Suppressor macrophage treated with lipopolysaccharide for 4 hours (primary cell): Measurements from ENCODE around the gene OR2C1.

ENCODE experiments used
- DNase-seq: peaks from one replicate; pipeline ENCODE4 v3.0.0-alpha.2; 2020

The OR2C1 gene

GRCh38 chr16:3355589-3355988 is at the start of gene OR2C1:
OR2C1 (plus strand) TSS chr16:3355889; CDS start chr16:3355941, 52 bp downstream.
- no peak for DNase-seq

GRCh38 chr16:3306078-3306477 is 49.6 kb upstream of the OR2C1 start:
- no peak for DNase-seq

DNA sequence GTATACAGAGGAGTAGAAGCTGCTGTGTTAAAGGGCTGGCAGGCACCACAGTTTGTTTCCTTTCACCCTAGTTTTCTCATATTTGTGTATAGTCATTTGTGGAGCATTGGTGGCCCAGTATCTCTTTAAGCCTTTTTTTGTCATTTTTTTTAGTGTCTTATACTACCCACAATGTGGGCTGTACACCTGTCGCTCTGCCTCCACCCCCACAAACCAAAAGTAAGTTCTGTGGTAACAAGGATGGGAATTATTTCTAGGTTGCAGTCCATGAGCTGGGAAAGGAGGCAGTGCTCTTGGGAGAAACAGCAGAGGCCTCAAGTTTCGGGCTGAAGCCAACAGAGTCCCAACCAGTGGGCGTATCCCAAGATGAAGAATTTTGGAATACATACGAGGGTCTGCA is 44.2 kb upstream of the OR2C1 start:
- DNase-seq: no peak

- DNase-seq: peak; percentile 3
Observed at GRCh38 chr16:3317315-3317999, 38.2 kb upstream of the OR2C1 start.

- DNase-seq: no peak
Observed at GRCh38 chr16:3321816-3322215, 33.9 kb upstream of the OR2C1 start.

- no peak for DNase-seq
Observed at GRCh38 chr16:3327514-3327913, 28.2 kb upstream of the OR2C1 start.

GRCh38 chr16:3328104-3328503 is 27.6 kb upstream of the OR2C1 start:
- DNase-seq: no peak

DNA sequence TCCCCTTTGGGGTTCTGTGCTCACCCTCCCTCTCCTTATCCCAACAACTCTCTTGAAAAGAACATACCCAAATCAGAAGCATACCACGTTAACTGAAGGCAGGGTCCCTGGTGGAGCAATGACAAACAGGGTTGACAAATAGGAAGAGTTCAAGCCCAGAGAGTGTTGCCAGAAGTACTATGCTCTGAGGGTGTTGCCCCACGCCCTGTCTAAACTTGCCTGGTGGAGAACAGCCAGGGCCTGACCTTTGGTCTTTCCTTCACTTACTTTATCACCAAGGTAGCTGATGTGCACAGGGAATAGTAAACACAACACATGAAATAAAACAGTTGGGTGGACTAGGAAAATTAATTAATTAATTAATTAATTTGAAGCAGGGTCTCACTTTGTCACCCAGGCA is 27.0 kb upstream of the OR2C1 start:
- no peak for DNase-seq

DNA sequence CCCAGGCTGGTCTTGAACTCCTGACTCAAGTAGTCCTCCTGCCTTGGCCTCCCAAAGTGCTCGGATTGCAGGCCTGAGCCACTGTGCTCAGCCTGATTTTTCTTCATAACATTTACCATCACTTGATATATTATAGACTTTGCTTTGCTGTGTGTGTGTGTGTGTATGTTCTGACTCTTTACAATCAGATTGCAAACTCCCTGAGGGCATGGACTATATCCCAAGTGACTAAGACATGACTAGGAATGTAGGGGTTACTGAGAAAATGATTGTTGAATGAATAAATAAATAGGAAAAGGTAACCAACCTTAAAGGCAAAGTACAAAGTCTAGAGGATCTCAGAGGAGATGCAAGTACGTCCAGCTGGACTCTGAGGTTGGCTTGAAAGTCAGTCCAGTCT is 9.6 kb upstream of the OR2C1 start:
- DNase-seq: no peak

DNA sequence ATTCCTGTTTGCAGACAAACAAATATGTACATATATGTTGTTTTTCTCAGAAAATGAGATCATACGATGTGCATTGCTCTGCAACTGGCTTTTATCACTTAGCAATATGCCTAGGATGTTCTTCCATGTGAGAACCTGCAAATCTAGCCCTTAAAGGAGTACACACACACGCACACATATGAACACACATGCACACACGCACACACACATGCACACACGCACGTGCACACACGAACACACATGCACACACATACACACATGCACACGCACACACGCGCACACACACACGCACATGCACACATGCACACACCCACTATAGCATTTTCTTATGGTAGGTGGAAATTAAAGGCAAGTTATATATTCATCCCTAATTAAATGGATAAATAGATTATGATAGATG is 8.1 kb upstream of the OR2C1 start:
- no peak for DNase-seq

DNA sequence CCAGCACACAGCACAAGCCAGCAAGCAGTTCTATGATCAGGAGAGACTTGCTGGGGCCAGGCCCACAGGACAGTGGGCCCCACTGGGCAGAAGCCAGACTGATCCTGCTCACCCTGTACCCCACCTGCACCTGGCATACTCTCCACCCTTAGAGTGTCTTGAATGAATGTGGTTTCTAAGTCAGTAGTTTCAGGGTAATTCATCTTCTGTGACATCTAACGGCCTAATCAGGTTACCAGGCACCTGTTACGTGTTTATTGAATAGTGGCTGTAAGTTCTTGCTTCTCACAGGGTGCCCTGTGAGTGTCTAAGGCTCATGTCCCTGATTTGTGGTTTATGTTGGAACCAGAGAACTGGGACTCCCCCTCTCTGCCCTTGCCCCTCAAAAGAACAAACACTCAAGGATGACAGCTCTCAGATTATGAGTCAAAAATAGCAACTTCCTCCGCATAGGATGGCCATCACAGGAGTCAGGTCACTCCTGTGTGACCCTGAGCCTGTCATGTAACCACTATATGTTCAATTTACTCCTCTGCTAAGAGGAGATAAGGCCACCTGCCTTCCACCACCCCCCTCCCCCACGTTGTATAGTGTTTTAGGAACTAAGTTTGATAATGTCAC is 7.0 kb upstream of the OR2C1 start:
- no peak for DNase-seq

GRCh38 chr16:3349175-3349574 is 6.5 kb upstream of the OR2C1 start:
- no peak for DNase-seq

DNA sequence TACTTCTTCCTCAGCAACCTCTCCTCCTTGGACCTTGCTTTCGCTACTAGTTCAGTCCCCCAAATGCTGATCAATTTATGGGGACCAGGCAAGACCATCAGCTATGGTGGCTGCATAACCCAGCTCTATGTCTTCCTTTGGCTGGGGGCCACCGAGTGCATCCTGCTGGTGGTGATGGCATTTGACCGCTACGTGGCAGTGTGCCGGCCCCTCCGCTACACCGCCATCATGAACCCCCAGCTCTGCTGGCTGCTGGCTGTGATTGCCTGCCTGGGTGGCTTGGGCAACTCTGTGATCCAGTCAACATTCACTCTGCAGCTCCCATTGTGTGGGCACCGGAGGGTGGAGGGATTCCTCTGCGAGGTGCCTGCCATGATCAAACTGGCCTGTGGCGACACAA is 429 bp downstream of the OR2C1 start:
- DNase-seq: no peak

DNA sequence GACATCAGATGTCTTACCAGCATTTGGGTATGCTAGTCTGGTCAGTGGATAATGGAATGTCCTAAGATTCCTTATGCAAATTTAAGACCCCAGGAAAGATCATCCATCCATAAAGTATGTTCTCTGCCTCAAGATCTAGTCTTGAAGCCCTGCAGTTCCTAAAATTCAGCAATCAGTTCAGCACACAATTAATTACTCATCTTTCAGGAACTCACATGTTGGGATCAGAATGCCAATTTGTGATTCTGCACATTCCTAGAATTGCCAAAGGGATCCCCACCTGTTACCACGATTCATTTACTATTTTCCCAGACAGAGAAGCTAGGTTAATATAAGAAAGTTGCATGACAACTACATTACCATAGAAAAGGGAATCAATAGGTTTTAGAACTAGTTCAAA is 3.2 kb downstream of the OR2C1 start:
- DNase-seq: no peak

DNA sequence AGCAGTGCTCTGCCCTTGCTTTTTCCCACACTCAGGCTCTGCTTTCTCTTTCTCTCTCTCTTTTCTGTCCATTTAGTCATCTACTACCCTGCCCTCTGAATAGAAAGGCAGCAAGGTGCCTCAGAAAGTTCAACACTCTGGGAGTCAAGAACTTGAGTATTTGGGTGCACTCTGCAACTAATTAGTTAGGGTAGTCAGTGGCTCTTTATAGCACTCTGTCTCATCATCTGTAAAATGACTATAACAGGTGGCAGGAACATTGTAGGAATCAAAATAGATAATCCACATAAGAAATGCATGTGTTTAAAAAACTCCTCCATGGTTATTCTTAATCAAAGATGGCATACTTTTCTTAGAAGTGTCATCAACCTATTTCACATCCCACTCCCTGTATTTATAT is 7.2 kb downstream of the OR2C1 start:
- no peak for DNase-seq

- DNase-seq: no peak
Observed at GRCh38 chr16:3363793-3364192, 8.1 kb downstream of the OR2C1 start.

DNA sequence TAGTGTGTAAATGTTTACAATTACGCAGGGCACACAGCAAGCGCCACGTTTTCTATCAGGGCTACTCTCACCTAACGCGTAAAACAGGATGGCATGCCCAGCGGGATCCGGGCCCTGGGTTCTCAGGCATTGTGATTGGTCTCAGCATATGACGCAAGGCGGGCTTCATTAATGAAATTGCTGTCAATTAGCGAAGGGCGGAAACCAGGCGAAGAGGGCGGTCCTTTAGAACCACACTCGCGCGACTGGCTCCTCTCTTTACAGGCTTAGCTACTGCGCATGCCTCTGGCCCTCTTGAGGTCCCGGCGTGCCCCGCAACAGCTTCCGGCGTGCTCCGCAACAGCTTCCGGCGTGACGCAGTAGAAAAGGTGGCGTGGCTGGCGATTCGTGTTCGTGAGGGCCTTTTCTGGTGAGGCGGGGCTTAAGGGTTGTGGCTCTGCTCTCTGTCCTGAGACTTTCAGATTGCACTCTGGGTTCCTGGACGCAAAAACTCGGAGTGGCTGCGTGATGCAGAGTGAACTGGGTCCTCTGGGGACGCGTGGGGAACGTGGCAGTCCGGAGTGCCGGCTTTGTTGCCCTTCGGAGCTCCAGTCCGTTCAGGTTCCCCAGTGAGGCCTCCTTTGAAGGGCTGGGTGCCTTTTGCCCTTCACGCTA is 9.2 kb downstream of the OR2C1 start:
- DNase-seq: peak; percentile 81

- no peak for DNase-seq
Observed at GRCh38 chr16:3369073-3369472, 13.4 kb downstream of the OR2C1 start.

GRCh38 chr16:3375680-3376079 is 20.0 kb downstream of the OR2C1 start:
- no peak for DNase-seq

- no peak for DNase-seq
Observed at GRCh38 chr16:3377917-3378316, 22.2 kb downstream of the OR2C1 start.

DNA sequence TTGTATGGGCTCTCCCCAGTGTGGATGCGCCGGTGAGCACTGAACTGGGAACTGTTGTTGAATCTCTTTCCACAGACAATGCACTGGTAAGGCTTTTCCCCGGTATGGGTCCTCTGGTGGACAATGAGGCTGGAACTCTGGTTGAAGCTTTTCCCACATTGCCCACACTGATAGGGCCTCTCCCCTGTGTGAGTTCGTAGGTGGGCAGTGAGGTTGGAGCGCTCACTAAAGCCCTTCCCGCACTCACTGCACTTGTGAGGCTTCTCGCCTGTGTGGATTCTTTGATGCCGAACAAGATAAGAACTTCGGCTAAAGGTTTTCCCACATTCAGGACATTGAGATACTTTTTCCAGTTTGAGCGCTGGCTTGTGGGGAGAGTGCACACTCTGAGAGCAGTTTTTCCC is 27.4 kb downstream of the OR2C1 start:
- DNase-seq: no peak

- DNase-seq: no peak
Observed at GRCh38 chr16:3388325-3388724, 32.6 kb downstream of the OR2C1 start.

DNA sequence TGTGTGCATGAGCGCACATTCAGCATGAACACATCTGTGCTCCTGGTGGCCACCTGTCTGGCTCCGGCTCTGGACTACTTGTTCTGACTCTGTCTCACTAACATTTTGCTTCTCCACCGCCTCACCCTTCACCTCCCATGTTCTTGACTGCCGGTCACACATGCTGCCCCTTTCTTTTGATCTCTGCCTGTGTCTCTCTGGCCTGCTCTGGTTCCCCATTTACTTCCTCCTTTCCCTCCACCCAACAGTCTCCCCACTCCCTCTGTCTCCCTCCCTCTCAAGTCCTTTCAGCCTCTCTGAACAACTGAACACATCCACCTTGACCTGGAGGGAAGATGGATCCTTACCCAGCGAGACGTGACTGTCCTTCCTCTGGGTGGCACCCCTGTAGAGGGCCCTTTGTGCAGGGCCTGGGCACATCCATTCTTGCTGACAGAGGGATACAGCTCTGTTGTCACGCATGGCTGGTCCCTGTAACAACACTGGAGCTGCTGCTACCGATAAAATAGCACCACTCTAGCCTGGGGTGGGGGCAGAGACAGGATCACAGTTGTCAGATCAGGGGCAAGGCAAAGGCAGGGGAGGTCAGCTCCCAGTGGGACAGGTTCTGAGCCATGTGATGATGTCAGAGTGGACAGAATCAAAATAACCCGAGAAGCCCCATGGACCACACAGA is 34.1 kb downstream of the OR2C1 start:
- DNase-seq: no peak

DNA sequence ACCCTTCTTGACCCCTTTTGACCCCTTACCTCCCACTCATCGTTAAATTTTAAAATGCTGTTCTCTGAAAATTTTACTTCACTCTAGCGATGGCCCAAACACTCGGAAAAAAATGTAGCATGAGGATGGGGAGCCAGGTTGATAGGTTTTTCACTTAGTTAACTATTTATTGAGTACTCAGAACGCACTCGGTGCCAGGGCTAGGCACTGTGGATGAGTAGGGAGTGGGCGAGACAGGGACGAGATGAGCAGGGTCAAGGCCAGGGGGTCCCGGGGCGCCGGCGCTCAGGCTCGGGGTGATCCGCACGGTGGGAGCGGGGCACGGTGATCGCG is 44.7 kb downstream of the OR2C1 start:
- no peak for DNase-seq
